HG03139 (cell line): ENCODE measurements around the gene DNAJC11.
"Not testable (repeated sequence)": the region's sequence is repeated elsewhere in the genome, so short reads cannot be mapped to it uniquely, and the experiment has no call there.

ENCODE experiments used
- ATAC-seq: cut with Tn5 transposase; IDR thresholded peaks from one replicate; pipeline ENCODE4 v1.9.1; 2021; ENCODE audit not compliant: unreplicated experiment

The DNAJC11 gene

DNA sequence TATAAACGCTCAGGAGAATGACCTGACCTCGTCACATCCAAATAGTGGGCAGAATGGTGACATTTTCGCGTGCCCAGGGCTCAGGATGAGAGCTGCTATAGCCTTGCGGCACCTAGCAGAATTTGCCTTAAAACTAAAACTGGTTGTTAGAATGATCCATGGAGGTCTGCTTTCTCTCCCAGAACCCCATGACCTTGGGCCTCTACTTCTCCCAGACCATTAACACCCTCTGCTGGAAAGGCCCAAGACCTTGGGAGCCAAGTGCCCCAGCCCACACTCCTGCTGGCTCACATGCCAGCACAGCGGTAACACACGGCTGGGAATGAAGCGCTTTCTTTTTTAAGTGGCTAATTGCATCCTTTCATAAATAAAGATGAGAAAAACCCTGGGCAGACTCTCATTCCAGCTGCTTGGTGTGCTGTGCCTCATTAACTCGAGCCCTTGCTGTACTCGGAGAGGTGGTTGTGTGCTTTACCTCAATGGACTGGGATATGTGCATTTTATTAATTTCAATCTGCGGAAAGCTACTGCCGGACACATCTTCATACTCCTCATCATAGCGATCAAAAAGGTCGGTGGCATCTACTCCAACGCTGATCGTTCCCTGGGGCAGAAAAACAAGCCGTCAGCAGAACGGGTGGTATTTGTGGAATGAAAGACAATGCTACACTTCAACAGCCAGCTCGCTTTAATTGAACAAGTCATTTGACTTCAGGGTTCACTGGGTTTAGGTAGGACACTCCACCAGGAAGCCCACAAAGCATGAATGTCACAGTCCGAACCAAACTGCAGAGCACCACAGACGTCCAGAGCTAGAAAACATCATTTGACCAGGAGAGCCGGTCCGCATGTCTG is 48.0 kb downstream of the DNAJC11 start:
- ATAC-seq, result no peak

DNA sequence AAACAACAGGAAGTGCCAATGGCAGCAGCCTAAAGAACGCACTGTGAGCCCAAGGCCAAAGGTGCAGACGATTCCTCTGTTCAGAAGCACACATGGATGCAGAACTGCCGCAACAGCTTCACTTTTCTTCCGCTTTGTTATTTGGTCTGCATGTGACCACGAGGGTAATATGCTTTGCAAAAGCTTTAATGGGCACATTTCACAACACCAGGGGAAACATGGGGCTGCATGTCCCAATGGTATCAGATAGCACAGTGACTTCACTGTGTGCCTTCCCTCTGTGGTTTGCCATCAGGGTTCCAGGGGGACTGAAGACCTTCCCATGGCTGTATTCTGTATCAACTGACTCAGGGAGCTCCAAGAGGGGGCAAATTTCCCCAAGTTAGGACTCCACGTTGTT is 48.6 kb downstream of the DNAJC11 start:
- no peak for ATAC-seq

DNA sequence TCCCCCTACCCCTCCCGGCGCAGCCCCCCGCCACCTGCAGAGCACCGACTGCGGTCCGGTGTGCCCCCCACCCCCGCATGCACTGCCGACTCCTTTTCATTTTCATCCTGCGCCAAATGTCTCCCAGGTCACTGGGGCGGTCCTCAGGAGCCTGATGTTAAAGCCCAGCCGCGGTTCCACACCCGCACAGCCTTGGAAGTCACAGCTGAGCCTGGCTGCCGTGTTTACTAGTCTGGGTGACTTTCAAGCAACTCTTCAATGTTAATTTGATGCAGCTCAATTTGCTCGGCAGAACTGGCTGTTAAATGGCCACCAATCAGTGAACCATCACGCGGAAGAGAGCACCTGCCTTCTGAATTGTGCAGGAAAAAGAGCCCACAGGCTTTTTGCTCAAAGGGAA is 49.7 kb downstream of the DNAJC11 start:
- no peak for ATAC-seq

DNA sequence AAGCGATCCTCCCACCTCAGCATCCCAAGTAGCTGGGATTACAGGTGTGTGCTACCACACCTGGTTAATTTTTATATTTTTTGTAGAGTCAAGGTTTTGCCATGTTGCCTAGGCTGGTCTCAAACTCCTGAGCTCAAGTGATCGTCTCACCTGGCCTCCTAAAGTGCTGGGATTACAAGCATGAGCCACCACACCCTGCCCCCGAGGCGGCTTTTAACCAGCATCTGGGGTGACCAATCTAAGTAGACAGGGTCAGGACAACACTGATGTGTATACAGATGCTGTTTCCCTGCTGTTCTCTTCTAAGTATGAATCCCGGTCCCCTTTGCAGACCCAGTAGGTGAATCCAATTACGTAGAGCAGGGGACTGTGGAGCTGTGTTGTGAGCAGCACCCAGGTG is 53.1 kb downstream of the DNAJC11 start:
- ATAC-seq, result no peak

DNA sequence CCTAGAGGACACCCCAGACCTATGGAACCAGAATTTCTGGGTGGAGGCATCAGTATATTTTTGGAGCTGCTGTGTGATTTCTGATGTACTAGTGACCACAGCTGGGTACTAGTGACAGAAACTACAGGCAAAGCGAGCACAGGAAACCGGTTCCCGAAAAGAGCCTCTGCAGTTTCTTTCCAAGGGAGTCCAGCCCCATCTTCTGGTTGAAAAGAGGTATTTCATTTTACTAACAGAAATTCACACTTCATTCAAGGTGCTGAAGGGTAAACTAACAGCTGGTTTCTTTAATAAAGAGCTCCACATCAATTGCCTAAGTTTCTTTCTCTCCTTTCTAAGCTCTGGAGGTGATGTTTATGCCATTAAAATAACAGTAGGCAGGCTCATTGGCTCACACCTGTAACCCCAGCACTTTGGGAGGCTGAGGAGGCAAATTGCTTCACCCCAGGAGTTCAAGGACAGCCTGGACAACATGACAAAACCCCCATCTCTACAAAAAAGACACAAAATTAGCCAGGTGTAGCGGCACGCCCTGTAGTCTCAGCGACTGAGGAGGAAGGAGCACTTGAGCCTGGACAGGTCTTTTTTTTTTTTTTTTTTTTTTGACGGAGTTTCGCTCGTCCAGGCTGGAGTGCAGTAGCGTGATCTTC is 55.0 kb downstream of the DNAJC11 start:
- no peak for ATAC-seq

DNA sequence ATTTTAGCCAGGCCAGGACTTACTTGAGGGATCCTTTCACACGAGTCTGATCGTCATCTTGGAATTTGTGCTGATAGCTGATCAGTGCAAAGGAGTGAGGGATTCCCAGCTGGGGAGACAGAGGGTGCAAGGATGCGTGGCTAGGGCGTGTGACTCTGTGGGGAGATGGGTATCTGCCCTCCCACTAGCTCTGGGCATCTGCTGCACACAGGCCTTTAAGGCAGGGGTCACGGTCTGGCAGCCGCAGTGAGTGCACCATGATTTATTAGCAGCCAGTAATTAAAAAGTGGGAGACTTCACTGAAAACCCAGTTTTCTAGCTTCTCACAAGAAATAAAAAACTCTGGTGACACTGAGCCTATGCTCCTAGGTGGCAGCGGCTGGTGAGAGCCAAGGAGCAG is 56.6 kb downstream of the DNAJC11 start:
- no peak for ATAC-seq

DNA sequence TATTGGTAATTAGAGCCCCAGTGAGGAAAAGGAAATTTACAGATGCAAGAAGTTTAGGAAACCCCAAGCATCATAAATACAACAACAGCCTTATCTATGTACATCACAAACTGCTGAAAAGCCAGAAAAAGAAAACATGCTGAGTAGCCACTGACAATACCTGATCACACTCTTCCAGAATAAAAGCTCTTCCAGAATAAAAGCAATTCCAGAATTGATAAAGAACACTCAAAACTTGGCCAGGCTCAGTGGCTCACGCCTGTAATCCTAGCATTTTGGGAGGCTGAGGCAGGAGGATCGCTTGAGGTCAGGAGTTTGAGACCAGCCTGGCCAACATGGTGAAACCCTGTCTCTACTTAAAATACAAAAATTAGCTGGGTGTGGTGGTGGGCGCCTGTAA is 60.7 kb downstream of the DNAJC11 start:
- ATAC-seq, result not testable (repeated sequence)

DNA sequence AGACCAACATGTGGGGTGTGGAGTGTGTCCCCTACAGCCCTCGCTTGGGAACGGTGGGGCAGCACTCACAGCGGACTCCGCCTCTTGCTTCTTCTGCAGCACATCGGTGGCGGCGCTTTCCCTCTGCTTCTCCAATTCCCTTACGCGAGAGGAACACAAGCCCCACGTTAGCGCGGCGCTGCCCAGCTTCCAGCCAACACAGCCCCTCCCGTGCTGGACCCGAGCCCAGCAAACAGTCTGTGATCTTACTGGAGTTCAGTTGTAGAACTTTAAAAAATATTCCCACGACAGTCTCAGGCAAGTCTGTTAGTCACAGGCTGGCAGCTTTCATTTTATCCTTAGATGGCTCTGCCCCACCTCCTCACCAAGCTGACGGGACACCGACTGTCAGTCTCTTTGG is 63.4 kb downstream of the DNAJC11 start:
- ATAC-seq, result no peak

DNA sequence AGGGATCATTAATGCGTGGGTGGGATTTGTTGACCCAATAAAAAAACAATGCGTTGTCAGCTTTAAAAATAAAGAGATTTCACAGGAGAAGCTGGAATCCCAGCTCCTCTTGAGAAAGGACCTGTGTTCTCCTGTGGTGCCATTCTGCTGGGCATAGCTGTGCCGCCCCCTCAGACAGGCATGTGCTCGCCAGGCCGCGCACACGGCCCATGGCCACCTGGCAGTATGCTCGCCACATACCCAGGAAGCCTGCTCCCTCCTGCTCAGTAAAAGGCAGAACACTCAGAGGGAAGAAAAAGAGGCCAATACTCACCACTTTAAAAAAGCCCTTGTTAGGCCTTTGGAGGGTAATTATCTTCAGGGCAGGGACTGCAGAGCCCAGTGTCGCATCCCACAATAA is 63.8 kb downstream of the DNAJC11 start:
- no peak for ATAC-seq

DNA sequence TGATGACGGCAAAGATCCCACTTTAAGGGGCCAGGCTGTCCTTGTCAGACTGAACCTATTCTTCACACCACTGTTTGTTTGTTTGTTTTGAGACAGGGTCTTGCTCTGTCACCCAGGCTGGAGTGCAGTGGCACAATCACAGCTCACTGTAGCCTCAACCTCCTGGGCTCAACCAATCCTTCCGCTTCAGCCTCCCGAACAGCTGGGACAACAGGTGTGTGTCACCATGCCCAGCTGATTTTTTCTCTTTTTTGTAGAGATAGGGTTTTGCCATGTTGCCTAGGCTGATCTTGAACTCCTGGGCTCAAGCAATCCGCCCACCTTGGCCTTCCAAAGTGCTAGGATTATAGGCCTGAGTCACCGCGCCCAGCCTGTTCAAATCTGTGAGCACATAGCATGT is 64.8 kb downstream of the DNAJC11 start:
- not testable (repeated sequence) for ATAC-seq

DNA sequence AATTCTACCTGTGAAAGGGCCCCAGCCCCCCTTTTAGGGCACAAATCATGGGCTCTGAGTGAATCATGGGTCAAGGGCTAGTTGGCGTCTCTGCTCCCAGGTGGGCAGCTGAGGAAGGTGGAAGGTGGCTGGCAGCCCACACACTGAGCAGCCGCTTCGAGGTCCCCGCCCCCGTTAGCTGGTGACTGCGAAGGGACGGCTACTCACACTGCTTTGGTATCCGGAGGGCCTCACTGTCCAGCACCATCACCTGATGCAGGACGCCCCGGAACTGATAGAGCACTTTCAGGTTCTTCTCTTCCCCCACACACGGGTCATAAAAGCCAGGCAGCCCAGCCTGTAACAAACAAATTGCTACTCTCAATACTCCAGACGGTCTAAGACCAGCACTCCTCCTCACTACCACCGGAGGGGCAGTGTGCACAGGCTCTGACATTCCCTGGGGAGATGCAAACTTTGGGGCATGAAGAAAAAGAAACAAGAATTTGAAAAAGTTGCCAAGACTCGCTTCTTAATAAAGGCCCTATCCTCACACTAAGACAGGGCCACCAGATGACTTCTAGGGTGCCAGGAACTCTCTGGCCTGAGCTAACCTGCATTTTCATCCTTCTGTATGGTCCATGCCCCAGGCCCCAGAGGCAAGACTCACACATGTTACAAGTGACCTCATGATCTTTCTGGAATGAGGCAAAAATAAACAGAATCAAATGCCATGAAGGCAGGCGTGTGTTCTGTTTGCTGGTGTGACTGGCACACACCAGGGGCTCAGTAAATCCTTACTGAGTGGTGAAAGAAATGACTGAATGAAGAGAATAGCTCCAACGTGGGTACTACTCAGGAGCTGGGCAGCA is 65.5 kb downstream of the DNAJC11 start:
- no peak for ATAC-seq

DNA sequence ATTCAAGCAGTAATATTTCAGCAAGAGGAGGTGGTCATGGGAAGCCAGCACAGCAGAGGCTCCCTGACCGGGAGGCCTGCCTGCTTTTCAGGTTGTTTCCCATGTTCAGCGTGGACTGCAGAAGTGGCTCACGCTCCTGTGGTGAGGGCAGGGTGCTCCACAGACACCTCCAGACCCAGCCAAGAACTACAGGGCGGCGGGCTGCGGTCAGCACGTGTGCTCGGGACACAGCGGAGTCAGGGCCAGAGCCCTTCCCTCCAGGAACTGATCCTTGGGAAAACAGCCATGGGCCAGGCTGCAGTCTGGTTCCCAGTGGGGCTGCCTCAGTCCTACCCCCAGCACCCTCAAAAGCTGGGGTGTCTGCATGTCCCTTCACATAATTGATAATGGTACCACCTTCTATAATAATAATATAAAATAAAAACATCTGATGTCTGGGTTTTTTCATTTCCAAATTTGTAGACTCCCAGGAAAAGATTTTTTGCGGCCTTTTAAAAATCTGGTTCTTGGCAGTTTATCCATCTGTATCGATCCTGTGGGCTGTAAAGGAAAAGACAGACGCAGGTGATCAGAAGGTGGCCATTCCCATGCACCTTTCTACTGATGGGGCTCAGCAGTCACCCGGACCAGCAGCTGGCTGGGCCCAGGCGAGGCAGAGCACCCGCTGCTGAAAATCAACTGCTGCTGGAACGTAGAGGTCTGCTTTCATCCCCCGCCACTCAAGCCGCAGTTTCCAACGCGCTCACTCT is 66.3 kb downstream of the DNAJC11 start:
- ATAC-seq, result no peak

DNA sequence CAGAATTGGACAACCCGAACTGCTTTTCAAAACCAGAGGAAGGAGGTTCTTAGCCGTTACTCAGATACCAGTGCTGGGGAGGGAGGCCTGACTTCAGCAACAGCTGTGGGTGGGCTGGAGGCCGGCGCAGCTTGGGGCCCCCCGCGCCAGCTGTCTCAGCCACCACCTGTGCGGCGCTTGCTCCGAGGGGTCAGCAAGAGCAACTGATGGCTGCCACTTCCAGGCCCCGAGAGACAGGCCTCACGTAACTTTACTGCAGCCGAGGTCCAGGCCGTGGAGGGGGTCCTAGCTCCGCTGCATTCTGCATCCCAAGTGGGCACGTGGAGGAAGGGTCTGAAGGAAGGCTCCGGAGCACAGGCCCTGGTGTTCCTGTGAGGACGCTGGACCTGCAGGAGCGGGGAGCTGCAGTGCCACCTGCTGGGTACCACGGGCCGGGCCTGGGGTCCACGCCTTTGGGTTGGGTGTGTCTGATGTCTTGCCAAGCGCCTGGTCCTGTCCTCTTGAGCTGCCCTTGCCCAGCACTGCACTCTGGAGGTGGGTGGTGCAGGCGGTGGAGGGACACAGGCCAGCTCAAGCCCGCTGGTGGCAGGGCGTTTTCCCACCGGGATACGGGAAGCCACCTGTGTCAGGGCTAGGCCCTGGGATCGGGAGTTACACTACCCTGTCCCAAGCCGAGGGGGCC is 67.1 kb downstream of the DNAJC11 start:
- ATAC-seq, result no peak

DNA sequence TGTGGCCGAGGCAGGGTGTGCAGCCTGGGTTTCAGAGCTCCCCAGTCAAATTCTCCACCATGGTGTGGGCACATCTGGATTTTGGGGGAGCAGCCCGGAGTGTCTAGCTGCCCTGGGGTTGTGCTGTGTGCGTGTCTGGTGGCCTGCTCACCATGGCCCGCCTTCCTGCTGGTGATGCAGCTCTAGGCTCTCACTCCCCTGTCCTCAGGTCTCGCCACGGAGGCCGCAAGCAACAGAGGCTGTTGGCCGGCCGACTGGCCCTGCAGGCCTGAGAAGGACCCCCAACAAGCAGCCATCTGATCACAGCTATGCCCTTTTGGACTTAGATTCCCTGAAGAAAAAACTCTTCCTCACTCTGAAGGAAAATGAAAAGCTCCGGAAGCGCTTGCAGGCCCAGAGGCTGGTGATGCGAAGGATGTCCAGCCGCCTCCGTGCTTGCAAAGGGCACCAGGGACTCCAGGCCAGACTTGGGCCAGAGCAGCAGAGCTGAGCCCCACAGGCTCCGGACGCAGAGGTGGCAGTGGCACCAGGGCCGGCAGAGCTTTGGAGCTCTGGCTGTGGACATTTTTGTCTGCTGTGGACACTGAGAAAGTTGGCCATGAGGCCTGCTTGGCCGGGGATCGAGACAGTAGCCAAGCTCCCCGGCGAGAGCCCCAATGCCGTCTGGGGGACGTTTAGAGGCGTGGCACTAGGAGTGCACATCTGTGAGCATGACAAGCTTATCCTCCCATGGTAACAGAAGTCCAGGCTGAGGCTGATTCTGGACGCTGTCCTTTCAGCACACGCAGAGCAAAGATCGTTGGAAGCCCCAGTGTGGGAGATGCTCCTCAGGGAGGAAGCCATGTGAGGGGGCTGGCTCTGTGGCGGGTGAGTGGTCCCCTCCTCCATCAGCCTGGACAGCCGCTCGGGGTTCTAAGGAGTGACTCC is 68.8 kb downstream of the DNAJC11 start:
- no peak for ATAC-seq

DNA sequence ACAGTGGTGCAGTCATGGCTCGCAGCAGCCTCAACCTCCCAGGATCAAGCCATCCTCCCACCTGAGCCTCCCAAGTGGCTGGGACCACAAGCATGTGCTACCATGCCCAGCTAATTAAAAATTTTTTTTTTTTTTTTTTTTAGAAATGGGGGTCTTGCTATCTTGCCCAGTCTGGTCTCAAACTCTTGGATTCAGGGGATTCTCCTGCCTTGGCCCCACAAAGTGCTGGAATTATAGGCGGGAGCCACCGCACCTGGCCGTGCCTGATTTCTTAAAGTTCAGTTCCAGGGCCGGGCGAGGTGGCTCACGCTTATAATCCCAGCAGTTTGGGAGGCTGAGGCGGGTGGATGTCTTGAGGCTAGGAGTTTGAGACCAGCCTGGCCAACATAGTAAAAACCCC is 70.6 kb downstream of the DNAJC11 start:
- no peak for ATAC-seq

DNA sequence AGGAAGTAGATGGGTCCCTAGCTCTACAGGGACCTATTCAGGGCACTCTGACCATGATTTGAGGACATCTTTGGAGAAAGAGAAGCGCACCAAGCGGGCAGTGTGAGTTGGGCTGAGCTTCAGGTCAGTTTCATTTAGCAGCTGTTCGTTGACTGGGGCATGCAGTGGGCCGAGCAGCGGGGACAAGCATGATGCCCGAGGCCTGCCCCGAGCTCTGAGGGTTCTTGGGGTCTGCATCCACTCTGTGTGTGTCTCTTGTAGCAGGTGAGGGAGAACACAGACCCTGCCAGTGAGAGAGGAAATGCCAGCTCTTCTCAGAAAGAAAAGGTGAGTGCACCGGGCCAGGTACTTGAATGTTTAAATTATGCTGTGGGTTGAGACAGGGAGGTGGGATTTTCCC is 71.6 kb downstream of the DNAJC11 start:
- no peak for ATAC-seq

DNA sequence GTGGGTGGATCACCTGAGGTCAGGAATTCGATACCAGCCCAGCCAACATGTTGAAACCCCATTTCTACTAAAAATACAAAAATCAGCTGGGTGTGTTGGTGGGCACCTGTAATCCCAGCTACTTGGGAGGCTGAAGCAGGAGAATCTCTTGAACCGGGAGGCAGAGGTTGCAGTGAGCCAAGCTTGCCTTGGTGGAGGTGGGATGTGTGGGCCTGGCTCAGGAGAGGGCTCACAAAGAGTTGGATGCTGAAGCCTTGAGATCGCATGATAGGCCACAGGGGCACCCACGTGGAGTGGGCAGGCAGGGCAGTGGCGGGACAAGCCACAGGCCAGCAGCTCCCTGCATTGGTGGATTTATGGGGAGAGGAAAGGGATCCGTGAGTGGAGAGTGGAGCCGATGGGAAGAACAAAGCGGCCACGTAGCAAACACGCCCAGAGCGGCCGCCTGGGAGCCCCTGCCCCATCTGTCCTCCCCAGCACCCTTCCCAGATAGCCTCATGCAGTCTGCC is 72.6 kb downstream of the DNAJC11 start:
- ATAC-seq, result no peak

DNA sequence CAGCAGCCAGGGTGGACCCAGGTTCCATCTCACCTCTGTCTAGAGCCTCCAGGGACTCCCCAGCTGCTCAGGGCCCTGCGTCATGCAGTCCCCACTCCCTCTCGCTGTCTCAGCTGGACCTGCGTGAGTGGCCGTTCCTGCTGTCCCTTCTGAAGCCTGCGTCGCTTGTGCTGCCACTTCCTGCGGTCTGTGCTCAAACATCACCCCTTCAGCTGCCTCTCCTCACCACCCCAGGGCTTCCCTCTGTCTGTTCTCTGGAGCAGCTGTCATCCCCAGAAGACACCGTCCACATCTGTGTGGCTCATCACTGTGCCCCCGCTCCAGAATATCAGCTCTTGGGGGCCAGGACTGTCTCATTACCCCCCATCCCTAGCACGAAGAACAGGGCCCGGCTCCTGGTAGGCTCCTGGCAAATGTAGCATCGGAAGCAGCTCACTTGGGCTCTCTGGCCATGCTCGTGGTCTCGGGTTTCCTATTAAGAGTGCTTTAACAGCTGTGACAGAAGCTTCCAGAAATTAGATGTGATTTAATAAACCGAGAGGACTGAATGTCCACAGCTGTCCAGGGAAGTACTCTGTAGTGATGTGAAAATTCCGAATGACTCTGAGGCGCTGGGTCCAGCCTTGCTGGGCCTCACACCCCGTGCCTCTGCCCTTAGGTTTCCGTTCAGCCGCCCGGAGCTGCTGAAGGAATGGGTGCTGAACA is 73.6 kb downstream of the DNAJC11 start:
- no peak for ATAC-seq

DNA sequence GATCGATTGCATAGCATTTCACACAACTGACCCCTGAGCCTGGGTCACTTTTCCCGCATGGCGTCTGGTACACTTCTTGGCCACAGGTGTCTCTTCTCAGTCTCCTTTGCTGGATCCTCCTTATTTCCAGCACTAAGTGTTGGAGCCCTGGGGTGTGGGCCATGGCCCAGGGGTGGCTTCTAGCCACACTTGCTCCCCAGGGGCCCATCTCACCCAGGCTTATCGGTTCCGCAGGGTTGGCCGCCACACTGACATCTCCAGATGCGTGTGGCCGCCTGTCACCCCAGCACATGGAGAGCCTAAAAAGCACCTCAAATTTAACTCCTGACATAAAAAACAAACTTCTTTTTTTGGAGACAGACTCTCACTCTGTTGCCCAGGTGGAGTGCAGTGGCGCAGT is 74.6 kb downstream of the DNAJC11 start:
- no peak for ATAC-seq
